Smooth muscle cell (in vitro differentiated cells): ENCODE measurements around the gene PDLIM4. TPM values are rescaled to one million over a fixed set of nuclear protein-coding genes. Genes with fewer than 3 reads are reported as not detected.

Source experiments
- DNase-seq: peaks from one replicate; lab custom pipeline; 2025; ENCODE audit not compliant: unreplicated experiment; lab: John Stamatoyannopoulos, UW
- H2AFZ ChIP-seq: fragments of 200-600 bp; sonication (generic); 2 replicates; pipeline ENCODE4 v1.6.0; 2016; ENCODE audit warnings: antibody characterized with exemption, low read depth, mild to moderate bottlenecking
- H3F3A ChIP-seq: fragments of 200-600 bp; sonication (generic); 2 replicates; pipeline ENCODE4 v1.6.0; 2017; ENCODE audit warnings: antibody characterized with exemption, low read depth
- H3K27ac ChIP-seq: fragments of 200-600 bp; sonication (generic); 2 replicates; pipeline ENCODE4 v1.5.1; 2016; ENCODE audit warnings: low read depth, mild to moderate bottlenecking
- H3K27me3 ChIP-seq: fragments of 200-600 bp; sonication (generic); 2 replicates; pipeline ENCODE4 v1.6.1; 2016; ENCODE audit warnings: low read depth, mild to moderate bottlenecking
- H3K36me3 ChIP-seq: fragments of 200-600 bp; sonication (generic); 2 replicates; pipeline ENCODE4 v1.5.1; 2016; ENCODE audit warnings: low read depth
- H3K4me1 ChIP-seq: fragments of 200-600 bp; sonication (generic); 2 replicates; pipeline ENCODE4 v1.5.1; 2016; ENCODE audit warnings: low read depth
- H3K4me2 ChIP-seq: fragments of 200-600 bp; sonication (generic); 2 replicates; pipeline ENCODE4 v1.6.0; 2016; ENCODE audit warnings: mild to moderate bottlenecking
- H3K4me3 ChIP-seq: fragments of 200-600 bp; sonication (generic); 2 replicates; pipeline ENCODE4 v1.5.1; 2016; ENCODE audit warnings: mild to moderate bottlenecking
- H3K79me2 ChIP-seq: fragments of 200-600 bp; sonication (generic); 2 replicates; pipeline ENCODE4 v1.6.0; 2016; ENCODE audit warnings: low read depth, mild to moderate bottlenecking
- H3K9ac ChIP-seq: fragments of 200-600 bp; sonication (generic); 2 replicates; pipeline ENCODE4 v1.6.0; 2016; ENCODE audit warnings: low read depth
- H3K9me3 ChIP-seq: fragments of 200-600 bp; sonication (generic); replicated peaks from 2 replicates; pipeline ENCODE4 v1.5.1; 2016; ENCODE audit warnings: low read depth
- H4K20me1 ChIP-seq: fragments of 200-600 bp; sonication (generic); 2 replicates; pipeline ENCODE4 v1.6.0; 2016; ENCODE audit warnings: low read depth
- CTCF ChIP-seq: fragments of 200-600 bp; sonication (generic); IDR thresholded peaks from 2 replicates; pipeline ENCODE4 v1.5.1; 2017; ENCODE audit warnings: borderline replicate concordance, mild to moderate bottlenecking, antibody characterized with exemption; ENCODE audit not compliant: insufficient read depth, poor library complexity, severe bottlenecking
- WGBS: methylation state at CpG from one replicate; pipeline ENCODE4 v1.1.7; 2016; ENCODE audit warnings: low lambda C conversion rate; 5-methylcytosine and 5-hydroxymethylcytosine counted together
- polyA plus RNA-seq: library from polyadenylated mRNA; unstranded; fragments of >200 nt; fragmentation: Nextera tagmentation; extraction: Ambion mirVana; gene quantifications from 2 replicates; pipeline ENCODE4 v1.2.1, GENCODE V29; 2016
- total RNA-seq: library from RNA; depleted of rRNA; stranded (reverse); fragments of >200 nt; gene quantifications from 2 replicates; pipeline ENCODE4 v1.2.3, GENCODE V29; 2014

The PDLIM4 gene
- total and polyA plus RNA-seq, 2 experiments from 2014 or later = 93.8 to 275 TPM

GRCh38 chr5:132297211-132297940 lies 39.9 kb downstream of the PDLIM4 start:
- Histone ChIP-seq H3K9ac (no peak overlapping the region), H3K27me3 (no peaks in the 10 kb centered on the region), H4K20me1 (no peaks in the 10 kb centered on the region), H3K4me1 (peaks cover 10% of the 10 kb centered on the region), H3K79me2 (peaks cover 8% of the 10 kb centered on the region), H3K4me2 (no peak overlapping the region), H3K36me3 (no peaks in the 10 kb centered on the region), H2AFZ (no peak overlapping the region), H3K9me3 (no peaks in the 10 kb centered on the region), H3K27ac (no peak overlapping the region), H3K4me3 (no peak overlapping the region), H3F3A (peaks cover 6% of the 10 kb centered on the region)
- DNase-seq = no peak
- WGBS = 99% methylated on average over 4 of the region's 4 CpGs
- no peak for TF ChIP-seq CTCF

- Histone ChIP-seq H4K20me1 (no peaks in the 10 kb centered on the region), H2AFZ (no peak overlapping the region), H3K9me3 (no peaks in the 10 kb centered on the region), H3K4me1 (peaks cover 4% of the 10 kb centered on the region), H3K36me3 (no peaks in the 10 kb centered on the region), H3K4me2 (no peak overlapping the region), H3K79me2 (peaks cover 8% of the 10 kb centered on the region), H3K27ac (no peak overlapping the region), H3K9ac (no peak overlapping the region), H3K27me3 (no peaks in the 10 kb centered on the region), H3F3A (no peaks in the 10 kb centered on the region), H3K4me3 (no peak overlapping the region)
- WGBS = 90% methylated on average over 6 of the region's 6 CpGs
- TF ChIP-seq CTCF = no peak
- no peak for DNase-seq
These were observed 41.1 kb downstream of the PDLIM4 start for GRCh38 chr5:132298298-132299212.

GRCh38 chr5:132299917-132300316 lies 42.4 kb downstream of the PDLIM4 start:
- H2AFZ ChIP-seq = no peak overlapping the region
- H3K79me2 ChIP-seq = peaks cover 8% of the 10 kb centered on the region
- no peak overlapping the region for H3K4me2 ChIP-seq
- H3K4me1 ChIP-seq = peaks cover 4% of the 10 kb centered on the region
- no peak for DNase-seq
- H4K20me1 ChIP-seq = no peaks in the 10 kb centered on the region
- no peaks in the 10 kb centered on the region for H3K9me3 ChIP-seq
- H3K27ac ChIP-seq = no peak overlapping the region
- H3K4me3 ChIP-seq = no peak overlapping the region
- no peaks in the 10 kb centered on the region for H3K36me3 ChIP-seq
- TF ChIP-seq CTCF = no peak
- 74% methylated on average over 2 of the region's 2 CpGs for WGBS
- no peak overlapping the region for H3K9ac ChIP-seq
- no peaks in the 10 kb centered on the region for H3F3A ChIP-seq
- H3K27me3 ChIP-seq = no peaks in the 10 kb centered on the region
